Loucy (cell line): ENCODE measurements around the gene PIGBOS1.

ENCODE experiments used
- EZH2phosphoT487 ChIP-seq: fragments of 200-600 bp; IDR thresholded peaks from 2 replicates; pipeline ENCODE4 v1.6.1; 2018; ENCODE audit warnings: antibody characterized with exemption, mild to moderate bottlenecking, moderate library complexity, borderline replicate concordance
- TF ChIP-seq, protein P1 (sequence below): fragments of 200-600 bp; sonication (generic); conservative IDR thresholded peaks from 2 replicates; pipeline ENCODE4 v1.5.1; 2014; ENCODE audit warnings: mild to moderate bottlenecking, antibody characterized with exemption, low read length

DNA sequence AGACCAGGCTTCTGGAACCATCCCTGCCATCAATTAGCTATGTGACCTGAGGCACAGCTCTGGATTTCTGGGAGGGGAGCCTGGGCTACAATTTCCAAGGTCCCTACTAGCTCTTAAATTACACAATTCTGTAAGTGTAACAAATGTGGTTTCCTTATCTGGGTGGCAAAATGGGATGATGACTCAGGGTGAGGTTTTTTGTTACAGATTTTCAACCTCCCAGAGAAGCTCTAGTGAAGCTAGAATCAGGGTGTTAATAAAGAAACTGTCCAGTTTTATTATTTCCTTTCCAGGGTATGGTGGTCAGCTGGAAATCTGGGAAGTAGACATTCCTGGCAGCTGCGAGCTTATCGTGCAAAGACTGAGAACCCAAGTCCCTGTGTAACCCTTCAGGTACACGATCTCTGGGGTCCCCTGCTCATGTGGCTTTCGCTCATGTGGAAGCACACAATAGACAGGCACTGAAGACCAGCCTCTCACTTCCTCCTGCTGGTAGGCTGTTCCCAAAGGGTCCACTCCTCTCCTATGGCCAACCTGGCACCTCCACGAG is 36.6 kb downstream of the PIGBOS1 start:
- TF ChIP-seq, protein P1, sequence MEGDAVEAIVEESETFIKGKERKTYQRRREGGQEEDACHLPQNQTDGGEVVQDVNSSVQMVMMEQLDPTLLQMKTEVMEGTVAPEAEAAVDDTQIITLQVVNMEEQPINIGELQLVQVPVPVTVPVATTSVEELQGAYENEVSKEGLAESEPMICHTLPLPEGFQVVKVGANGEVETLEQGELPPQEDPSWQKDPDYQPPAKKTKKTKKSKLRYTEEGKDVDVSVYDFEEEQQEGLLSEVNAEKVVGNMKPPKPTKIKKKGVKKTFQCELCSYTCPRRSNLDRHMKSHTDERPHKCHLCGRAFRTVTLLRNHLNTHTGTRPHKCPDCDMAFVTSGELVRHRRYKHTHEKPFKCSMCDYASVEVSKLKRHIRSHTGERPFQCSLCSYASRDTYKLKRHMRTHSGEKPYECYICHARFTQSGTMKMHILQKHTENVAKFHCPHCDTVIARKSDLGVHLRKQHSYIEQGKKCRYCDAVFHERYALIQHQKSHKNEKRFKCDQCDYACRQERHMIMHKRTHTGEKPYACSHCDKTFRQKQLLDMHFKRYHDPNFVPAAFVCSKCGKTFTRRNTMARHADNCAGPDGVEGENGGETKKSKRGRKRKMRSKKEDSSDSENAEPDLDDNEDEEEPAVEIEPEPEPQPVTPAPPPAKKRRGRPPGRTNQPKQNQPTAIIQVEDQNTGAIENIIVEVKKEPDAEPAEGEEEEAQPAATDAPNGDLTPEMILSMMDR: no peak
- TF ChIP-seq EZH2phosphoT487: no peak
